ENCODE data around the gene GLIS2.

Gene GLIS2

DNA sequence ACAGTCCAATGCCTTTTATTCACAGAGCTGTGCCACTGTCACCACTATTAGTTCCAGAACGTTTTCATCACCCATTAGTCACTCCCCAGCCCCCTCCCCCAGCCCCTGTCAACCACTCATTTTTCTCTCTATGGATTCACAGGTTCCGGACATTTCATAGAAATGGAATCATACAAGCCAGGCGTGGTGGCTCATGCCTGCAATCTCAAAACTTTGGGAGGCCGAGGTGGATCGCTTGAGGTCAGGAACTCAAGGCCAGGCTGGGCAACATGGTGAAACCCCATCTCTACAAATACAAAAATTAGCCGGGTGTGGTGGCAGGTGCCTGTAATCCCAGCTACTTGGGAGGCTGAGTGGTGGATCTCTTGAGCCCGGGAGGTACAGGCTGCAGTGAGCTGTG, 36.0 kb downstream of the GLIS2 start:
- DNase-seq (ENCODE audit: extremely low read depth, low read depth), result no peak
- H3K4me3 ChIP-seq (replicated peaks; ENCODE audit: low read depth, low read length), result no peak overlapping the region
- TF ChIP-seq, protein P1, sequence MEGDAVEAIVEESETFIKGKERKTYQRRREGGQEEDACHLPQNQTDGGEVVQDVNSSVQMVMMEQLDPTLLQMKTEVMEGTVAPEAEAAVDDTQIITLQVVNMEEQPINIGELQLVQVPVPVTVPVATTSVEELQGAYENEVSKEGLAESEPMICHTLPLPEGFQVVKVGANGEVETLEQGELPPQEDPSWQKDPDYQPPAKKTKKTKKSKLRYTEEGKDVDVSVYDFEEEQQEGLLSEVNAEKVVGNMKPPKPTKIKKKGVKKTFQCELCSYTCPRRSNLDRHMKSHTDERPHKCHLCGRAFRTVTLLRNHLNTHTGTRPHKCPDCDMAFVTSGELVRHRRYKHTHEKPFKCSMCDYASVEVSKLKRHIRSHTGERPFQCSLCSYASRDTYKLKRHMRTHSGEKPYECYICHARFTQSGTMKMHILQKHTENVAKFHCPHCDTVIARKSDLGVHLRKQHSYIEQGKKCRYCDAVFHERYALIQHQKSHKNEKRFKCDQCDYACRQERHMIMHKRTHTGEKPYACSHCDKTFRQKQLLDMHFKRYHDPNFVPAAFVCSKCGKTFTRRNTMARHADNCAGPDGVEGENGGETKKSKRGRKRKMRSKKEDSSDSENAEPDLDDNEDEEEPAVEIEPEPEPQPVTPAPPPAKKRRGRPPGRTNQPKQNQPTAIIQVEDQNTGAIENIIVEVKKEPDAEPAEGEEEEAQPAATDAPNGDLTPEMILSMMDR (IDR thresholded peaks at IDR 0.05; ENCODE audit: low read depth, low read length, missing control alignments), result no peak

DNA sequence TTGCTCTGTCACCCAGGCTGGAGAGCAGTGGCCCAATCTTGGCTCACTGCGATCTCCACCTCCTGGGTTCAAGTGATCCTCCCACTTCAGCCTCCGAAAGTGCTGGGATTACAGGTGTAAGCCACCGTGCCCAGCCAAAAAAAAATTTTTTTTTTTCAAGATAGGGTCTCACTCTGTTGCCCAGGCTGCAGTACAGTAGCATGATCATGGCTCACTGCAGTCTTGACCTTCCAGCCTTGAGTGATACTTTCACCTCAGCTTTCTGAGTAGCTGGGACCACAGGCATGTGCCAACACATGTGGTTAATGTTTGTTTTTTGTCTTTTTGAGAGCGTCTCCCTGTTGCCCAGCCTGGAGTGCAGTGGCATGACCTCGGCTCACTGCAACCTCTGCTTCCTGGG, 37.0 kb downstream of the GLIS2 start:
- DNase-seq (ENCODE audit: extremely low read depth, low read depth), result no peak
- no peak overlapping the region for H3K4me3 ChIP-seq (replicated peaks; ENCODE audit: low read depth, low read length)
- TF ChIP-seq, protein P1 (IDR thresholded peaks at IDR 0.05; ENCODE audit: low read depth, low read length, missing control alignments), result no peak

DNA sequence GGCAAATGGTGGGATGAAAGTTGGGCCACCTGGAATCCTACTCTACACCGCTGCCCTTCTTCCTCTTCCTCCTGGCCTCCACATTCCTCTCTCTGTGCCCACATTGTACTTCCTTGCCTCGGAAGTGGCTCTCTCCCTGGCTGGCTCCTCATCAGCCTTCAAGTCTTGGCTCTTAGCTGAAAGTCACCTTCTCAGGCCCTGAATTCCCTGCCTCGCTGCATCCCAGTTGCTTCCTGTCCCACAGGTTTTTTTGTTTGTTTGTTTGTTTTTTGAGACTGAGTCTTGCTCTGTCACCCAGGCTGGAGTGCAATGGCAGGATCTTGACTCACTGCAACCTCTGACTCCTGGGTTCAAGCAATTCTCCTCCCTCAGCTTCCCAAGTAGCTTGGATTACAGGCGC, 37.8 kb downstream of the GLIS2 start:
- no peak overlapping the region for H3K4me3 ChIP-seq (replicated peaks; ENCODE audit: low read depth, low read length)
- DNase-seq (ENCODE audit: extremely low read depth, low read depth), result no peak
- TF ChIP-seq, protein P1 (IDR thresholded peaks at IDR 0.05; ENCODE audit: low read depth, low read length, missing control alignments), result no peak

DNA sequence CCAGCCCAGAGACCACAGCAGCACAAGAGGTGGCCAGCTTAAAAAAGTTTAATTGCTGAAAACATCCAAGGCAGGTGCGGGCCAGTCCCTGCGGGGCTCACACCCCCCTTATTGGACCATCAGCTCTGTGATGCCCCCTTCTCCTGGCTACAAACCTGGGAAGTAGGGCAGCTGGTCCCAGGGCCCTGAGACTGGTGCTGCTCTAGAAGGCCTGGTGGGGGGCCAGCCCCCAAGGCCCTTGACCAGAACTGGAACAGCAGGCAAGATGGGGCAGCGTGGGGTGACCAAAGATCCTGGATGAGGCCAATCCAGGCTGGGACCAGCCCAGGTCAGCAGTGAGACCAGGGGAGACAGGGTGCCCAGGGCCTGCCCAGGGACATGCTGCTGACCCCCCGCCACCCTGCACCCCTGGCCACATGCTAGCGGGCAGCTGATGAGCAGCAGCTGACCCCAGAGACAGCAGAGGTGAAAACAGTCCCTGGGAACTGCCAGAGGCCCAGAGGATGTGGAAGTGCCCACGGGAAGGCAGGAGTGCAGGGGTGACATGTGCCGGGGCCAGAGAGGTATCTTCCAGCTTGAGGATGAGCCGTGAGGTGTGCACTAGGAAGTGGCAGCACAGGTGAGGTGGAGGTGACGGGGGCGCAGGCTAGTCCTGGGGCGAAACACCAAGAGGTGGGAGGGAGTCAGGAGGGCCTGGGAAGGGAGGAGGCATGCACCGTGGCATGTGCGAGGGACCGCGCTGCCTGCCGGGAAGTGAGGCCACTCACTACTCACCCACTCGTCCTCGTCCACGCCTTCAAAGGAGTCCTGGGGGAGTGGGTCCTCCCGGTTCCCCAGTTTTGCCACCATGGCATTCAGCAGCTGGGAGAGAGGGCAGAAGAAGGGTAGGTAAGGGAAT, 38.9 kb downstream of the GLIS2 start:
- DNase-seq (ENCODE audit: extremely low read depth, low read depth), result no peak
- TF ChIP-seq, protein P1 (IDR thresholded peaks at IDR 0.05; ENCODE audit: low read depth, low read length, missing control alignments), result no peak
- no peak overlapping the region for H3K4me3 ChIP-seq (replicated peaks; ENCODE audit: low read depth, low read length)

DNA sequence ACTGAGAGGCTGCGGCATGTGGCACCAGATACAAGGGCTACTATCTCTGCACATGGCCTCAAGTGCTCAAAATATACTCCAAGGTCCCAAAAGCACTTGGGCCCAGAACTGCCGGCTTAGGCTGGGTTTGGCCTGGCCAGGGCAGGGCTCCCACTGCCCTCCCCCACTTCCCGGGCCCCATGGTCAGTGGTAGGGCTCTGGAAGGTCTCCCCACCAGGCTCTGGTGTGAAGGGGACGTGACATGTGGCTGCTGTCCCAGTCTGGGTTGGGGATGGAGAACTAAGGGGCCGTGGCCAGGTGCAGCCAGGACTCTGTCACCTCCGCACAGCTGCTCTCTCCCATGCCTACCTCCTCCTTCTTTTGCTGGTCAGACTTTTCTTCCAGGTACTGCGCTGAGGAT, 41.0 kb downstream of the GLIS2 start:
- TF ChIP-seq, protein P1 (IDR thresholded peaks at IDR 0.05; ENCODE audit: low read depth, low read length, missing control alignments), result no peak
- no peak for DNase-seq (ENCODE audit: extremely low read depth, low read depth)
- H3K4me3 ChIP-seq (replicated peaks; ENCODE audit: low read depth, low read length), result no peak overlapping the region

DNA sequence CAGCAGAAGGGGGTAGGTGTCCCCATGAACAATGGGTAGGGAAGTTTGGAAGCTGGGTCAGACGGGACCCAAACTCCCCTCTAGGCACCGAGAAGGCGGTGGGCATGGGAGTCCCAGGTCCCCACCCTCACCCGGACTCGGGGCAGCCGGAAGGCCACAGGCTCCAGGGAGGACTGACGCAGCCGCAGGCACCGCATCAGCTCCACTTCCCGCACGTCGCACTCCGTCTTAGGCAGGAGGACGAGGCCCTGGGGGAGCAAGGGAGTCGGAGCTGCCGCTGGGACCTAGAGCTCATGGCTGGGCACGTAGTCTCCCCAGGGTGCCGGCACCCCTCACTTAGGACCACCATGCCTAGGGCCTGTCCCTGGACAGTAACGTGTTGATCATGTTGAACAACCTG, 42.4 kb downstream of the GLIS2 start:
- TF ChIP-seq, protein P1 (IDR thresholded peaks at IDR 0.05; ENCODE audit: low read depth, low read length, missing control alignments), result no peak
- H3K4me3 ChIP-seq (replicated peaks; ENCODE audit: low read depth, low read length), result no peak overlapping the region
- DNase-seq (ENCODE audit: extremely low read depth, low read depth), result no peak
